Gastrocnemius medialis (tissue), 4 donors: ENCODE results near the gene TNFAIP3. TPM values are rescaled to one million over a fixed set of nuclear protein-coding genes. Genes with fewer than 3 reads are reported as not detected.

ENCODE experiments used
- ATAC-seq, 2 donors: fragments of 150-250 bp; one replicate each; pipeline ENCODE4 v1.9.1; 2016
- DNase-seq, 2 donors: peaks; one replicate each; pipeline ENCODE4 v3.0.0-alpha.2; 2019
- H3K27ac ChIP-seq, 4 donors: fragments of 200-600 bp; sonication (generic); 1 replicate in 1 of 4; 2 replicates in 3 of 4; pipeline ENCODE4 v1.5.1; 2016 to 2018; ENCODE audit warnings: mild to moderate bottlenecking in 2 of 4, moderate library complexity in 1 of 4
- H3K27me3 ChIP-seq, 3 donors: fragments of 200-600 bp; sonication (generic) in 2 of 3; 1 replicate in 1 of 3; 2 replicates in 2 of 3; pipeline versions ENCODE4 v1.5.1 to v1.6.0; 2016 to 2019; ENCODE audit warnings: mild to moderate bottlenecking in 1 of 3, moderate library complexity in 1 of 3
- H3K36me3 ChIP-seq, 2 donors: fragments of 200-600 bp; sonication (generic) in 1 of 2; one replicate each; pipeline ENCODE4 v1.5.1; 2017 to 2018
- H3K4me1 ChIP-seq, 2 donors: fragments of 200-600 bp; sonication (generic) in 1 of 2; one replicate each; pipeline ENCODE4 v1.5.1; 2016 to 2017; ENCODE audit warnings: mild to moderate bottlenecking in 2 of 2
- H3K4me3 ChIP-seq, 4 donors: fragments of 200-600 bp; sonication (generic) in 3 of 4; 1 replicate in 1 of 4; 2 replicates in 3 of 4; pipeline ENCODE4 v1.5.1; 2016 to 2019; ENCODE audit warnings: mild to moderate bottlenecking in 2 of 4
- H3K9me3 ChIP-seq, 3 donors: fragments of 200-600 bp; sonication (generic) in 2 of 3; 1 replicate in 1 of 3; 2 replicates in 2 of 3; pipeline ENCODE4 v1.5.1; 2016 to 2019
- POLR2A ChIP-seq, 2 donors: fragments of 450-650 bp; IDR thresholded peaks; one replicate each; pipeline ENCODE4 v1.6.1; 2017; ENCODE audit warnings: antibody characterized with exemption in 2 of 2, mild to moderate bottlenecking in 2 of 2, moderate library complexity in 2 of 2
- in situ Hi-C, 4 donors: fragments of 200-750 bp; cut with MboI; loops; one replicate each; pipeline versions ENCODE4 v1.15.0 to v1.8.0; 2017; ENCODE audit warnings: low sequenced_read_pairs in 4 of 4
- intact Hi-C: fragments of 100-400 bp; cut with DNase I; formaldehyde crosslinking; loops from one replicate; pipeline ENCODE4 v1.15.1; 2023; ENCODE audit warnings: low total_unique reads
- total RNA-seq, 4 donors: library from RNA; depleted of rRNA; stranded (reverse); fragments of >200 nt; gene quantifications; one replicate each; pipeline versions ENCODE4 v1.1.0 to v1.2.3, GENCODE V29; 2016
- TF ChIP-seq, protein P1 (sequence below), 5 experiments: fragments of 450-650 bp in 3 of 5; fragments of 200-600 bp in 2 of 5; sonication (generic) in 2 of 5; IDR thresholded peaks in 4 of 5; conservative IDR thresholded peaks in 1 of 5; 1 replicate in 4 of 5; 2 replicates in 1 of 5; pipeline ENCODE4 v1.5.1; 2016 to 2019; ENCODE audit warnings: antibody characterized with exemption in 5 of 5, mild to moderate bottlenecking in 3 of 5, moderate library complexity in 3 of 5

The TNFAIP3 gene
- total RNA-seq, 4 donors from 2014 or later: 2.6 to 7.1 (median 4.7) TPM

GRCh38 chr6:137912813-137913212 is 45.8 kb downstream of the TNFAIP3 start:
- H3K9me3 ChIP-seq: peaks cover 0 to 11% (median 0%) of the 10 kb centered on the region in 3 donors
- intact Hi-C loops (no loop called here), in situ Hi-C loops (no loop called here)
- ATAC-seq: no peak
- H3K36me3 ChIP-seq: no peaks in the 10 kb centered on the region
- no peak overlapping the region for H3K4me3 ChIP-seq
- no peaks in the 10 kb centered on the region for H3K27me3 ChIP-seq
- DNase-seq: no peak
- peaks cover 0 to 5% of the 10 kb centered on the region in 2 donors for H3K4me1 ChIP-seq
- TF ChIP-seq POLR2A (IDR thresholded peaks at IDR 0.05): no peak
- TF ChIP-seq, protein P1, sequence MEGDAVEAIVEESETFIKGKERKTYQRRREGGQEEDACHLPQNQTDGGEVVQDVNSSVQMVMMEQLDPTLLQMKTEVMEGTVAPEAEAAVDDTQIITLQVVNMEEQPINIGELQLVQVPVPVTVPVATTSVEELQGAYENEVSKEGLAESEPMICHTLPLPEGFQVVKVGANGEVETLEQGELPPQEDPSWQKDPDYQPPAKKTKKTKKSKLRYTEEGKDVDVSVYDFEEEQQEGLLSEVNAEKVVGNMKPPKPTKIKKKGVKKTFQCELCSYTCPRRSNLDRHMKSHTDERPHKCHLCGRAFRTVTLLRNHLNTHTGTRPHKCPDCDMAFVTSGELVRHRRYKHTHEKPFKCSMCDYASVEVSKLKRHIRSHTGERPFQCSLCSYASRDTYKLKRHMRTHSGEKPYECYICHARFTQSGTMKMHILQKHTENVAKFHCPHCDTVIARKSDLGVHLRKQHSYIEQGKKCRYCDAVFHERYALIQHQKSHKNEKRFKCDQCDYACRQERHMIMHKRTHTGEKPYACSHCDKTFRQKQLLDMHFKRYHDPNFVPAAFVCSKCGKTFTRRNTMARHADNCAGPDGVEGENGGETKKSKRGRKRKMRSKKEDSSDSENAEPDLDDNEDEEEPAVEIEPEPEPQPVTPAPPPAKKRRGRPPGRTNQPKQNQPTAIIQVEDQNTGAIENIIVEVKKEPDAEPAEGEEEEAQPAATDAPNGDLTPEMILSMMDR (IDR thresholded peaks at IDR 0.05 in 4 of 5, conservative IDR thresholded peaks at IDR 0.05 in 1 of 5): no peak
- H3K27ac ChIP-seq: no peak overlapping the region

- ATAC-seq: no peak
- H3K4me3 ChIP-seq: no peak overlapping the region
- H3K36me3 ChIP-seq: no peaks in the 10 kb centered on the region
- DNase-seq: no peak
- TF ChIP-seq, protein P1 (IDR thresholded peaks at IDR 0.05 in 4 of 5, conservative IDR thresholded peaks at IDR 0.05 in 1 of 5): no peak
- TF ChIP-seq POLR2A (IDR thresholded peaks at IDR 0.05): no peak
- no peak overlapping the region for H3K27ac ChIP-seq
- intact Hi-C loops (no loop called here), in situ Hi-C loops (no loop called here)
- H3K4me1 ChIP-seq: peaks cover 0 to 5% of the 10 kb centered on the region in 2 donors
- H3K9me3 ChIP-seq: peaks cover 0 to 11% (median 0%) of the 10 kb centered on the region in 3 donors
- no peaks in the 10 kb centered on the region for H3K27me3 ChIP-seq
These were observed 46.4 kb downstream of the TNFAIP3 start for GRCh38 chr6:137913434-137913833.

GRCh38 chr6:137913996-137914529 is 47.0 kb downstream of the TNFAIP3 start:
- Histone ChIP-seq H3K9me3 (peaks cover 0 to 11% (median 0%) of the 10 kb centered on the region in 3 donors), H3K4me1 (peaks cover 0 to 5% of the 10 kb centered on the region in 2 donors), H3K36me3 (no peaks in the 10 kb centered on the region), H3K4me3 (no peak overlapping the region), H3K27me3 (no peaks in the 10 kb centered on the region), H3K27ac (no peak overlapping the region)
- ATAC-seq (no peak), DNase-seq (no peak)
- in situ Hi-C loops (no loop called here), intact Hi-C loops (no loop called here)
- TF ChIP-seq, protein P1 (IDR thresholded peaks at IDR 0.05 in 4 of 5, conservative IDR thresholded peaks at IDR 0.05 in 1 of 5): no peak
- no peak for TF ChIP-seq POLR2A (IDR thresholded peaks at IDR 0.05)

GRCh38 chr6:137914530-137915193 is 47.6 kb downstream of the TNFAIP3 start:
- Histone ChIP-seq H3K4me3 (no peak overlapping the region), H3K4me1 (peaks cover 0 to 5% of the 10 kb centered on the region in 2 donors), H3K9me3 (peaks cover 0 to 11% (median 0%) of the 10 kb centered on the region in 3 donors), H3K36me3 (no peaks in the 10 kb centered on the region), H3K27me3 (no peaks in the 10 kb centered on the region), H3K27ac (no peak overlapping the region)
- no peak for DNase-seq
- no peak for TF ChIP-seq POLR2A (IDR thresholded peaks at IDR 0.05)
- TF ChIP-seq, protein P1 (IDR thresholded peaks at IDR 0.05 in 4 of 5, conservative IDR thresholded peaks at IDR 0.05 in 1 of 5): no peak
- in situ Hi-C loops: no loop called here
- intact Hi-C loops: no loop called here
- no peak for ATAC-seq
